ENCODE results near the gene UBC. TPM values are rescaled to one million over a fixed set of nuclear protein-coding genes. Genes with fewer than 3 reads are reported as not detected.

The UBC gene
- total and polyA plus RNA-seq, 9 of the 15 experiments (the other 6 are each of a cell fraction or from before 2014, with no cell fraction given) = 533 to 1,153 (median 813) TPM

DNA sequence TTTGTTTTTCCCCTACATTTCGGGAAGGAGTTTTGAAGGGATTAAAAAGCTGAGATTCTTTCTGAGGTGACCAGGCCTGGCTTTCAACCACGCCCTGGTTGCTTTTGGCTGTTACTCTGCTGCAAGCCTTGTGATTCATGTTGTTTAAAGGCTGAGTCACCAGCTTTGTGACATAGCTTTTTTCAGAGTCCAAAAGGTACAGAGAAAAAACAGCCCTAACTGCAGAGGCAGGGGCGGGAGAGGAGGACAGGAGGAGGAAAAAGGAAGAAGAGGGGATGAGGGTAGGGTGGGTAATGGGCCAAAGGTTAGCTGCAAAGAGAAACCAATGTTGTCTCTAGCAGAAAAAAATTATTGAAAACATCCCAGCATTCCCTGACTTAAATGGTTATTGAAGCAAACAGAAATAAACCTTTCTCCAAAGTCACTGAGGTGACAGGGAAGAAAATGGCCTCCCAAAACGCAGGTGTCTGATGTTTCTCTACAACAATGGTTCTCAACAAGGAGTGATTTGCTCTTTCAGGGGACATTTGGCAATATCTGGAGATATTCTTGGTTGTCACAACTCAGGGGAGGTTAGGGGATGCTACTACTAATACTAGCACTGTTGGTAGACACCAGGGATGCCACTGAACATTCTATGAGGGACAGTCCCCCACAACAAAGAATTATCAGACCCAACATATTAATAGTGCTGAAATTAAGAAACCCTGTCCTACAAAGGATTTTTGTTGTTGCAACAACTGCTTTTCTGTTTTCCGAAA is 2.1 kb upstream of the UBC start (continued):
- TF ChIP-seq, protein P1, sequence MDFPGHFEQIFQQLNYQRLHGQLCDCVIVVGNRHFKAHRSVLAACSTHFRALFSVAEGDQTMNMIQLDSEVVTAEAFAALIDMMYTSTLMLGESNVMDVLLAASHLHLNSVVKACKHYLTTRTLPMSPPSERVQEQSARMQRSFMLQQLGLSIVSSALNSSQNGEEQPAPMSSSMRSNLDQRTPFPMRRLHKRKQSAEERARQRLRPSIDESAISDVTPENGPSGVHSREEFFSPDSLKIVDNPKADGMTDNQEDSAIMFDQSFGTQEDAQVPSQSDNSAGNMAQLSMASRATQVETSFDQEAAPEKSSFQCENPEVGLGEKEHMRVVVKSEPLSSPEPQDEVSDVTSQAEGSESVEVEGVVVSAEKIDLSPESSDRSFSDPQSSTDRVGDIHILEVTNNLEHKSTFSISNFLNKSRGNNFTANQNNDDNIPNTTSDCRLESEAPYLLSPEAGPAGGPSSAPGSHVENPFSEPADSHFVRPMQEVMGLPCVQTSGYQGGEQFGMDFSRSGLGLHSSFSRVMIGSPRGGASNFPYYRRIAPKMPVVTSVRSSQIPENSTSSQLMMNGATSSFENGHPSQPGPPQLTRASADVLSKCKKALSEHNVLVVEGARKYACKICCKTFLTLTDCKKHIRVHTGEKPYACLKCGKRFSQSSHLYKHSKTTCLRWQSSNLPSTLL (IDR thresholded peaks at IDR 0.05) = no peak
- TF ChIP-seq, protein P2, sequence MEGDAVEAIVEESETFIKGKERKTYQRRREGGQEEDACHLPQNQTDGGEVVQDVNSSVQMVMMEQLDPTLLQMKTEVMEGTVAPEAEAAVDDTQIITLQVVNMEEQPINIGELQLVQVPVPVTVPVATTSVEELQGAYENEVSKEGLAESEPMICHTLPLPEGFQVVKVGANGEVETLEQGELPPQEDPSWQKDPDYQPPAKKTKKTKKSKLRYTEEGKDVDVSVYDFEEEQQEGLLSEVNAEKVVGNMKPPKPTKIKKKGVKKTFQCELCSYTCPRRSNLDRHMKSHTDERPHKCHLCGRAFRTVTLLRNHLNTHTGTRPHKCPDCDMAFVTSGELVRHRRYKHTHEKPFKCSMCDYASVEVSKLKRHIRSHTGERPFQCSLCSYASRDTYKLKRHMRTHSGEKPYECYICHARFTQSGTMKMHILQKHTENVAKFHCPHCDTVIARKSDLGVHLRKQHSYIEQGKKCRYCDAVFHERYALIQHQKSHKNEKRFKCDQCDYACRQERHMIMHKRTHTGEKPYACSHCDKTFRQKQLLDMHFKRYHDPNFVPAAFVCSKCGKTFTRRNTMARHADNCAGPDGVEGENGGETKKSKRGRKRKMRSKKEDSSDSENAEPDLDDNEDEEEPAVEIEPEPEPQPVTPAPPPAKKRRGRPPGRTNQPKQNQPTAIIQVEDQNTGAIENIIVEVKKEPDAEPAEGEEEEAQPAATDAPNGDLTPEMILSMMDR (IDR thresholded peaks at IDR 0.05 in 2 of 3, conservative IDR thresholded peaks at IDR 0.05 in 1 of 3; ENCODE audit: insufficient read depth in 2 of 3, low read depth in 1 of 3, low read length in 3 of 3) = no peak
- no peak for TF ChIP-seq FOXP1 (CRISPR knock-in tag; IDR thresholded peaks at IDR 0.05)
- TF ChIP-seq, protein P3, sequence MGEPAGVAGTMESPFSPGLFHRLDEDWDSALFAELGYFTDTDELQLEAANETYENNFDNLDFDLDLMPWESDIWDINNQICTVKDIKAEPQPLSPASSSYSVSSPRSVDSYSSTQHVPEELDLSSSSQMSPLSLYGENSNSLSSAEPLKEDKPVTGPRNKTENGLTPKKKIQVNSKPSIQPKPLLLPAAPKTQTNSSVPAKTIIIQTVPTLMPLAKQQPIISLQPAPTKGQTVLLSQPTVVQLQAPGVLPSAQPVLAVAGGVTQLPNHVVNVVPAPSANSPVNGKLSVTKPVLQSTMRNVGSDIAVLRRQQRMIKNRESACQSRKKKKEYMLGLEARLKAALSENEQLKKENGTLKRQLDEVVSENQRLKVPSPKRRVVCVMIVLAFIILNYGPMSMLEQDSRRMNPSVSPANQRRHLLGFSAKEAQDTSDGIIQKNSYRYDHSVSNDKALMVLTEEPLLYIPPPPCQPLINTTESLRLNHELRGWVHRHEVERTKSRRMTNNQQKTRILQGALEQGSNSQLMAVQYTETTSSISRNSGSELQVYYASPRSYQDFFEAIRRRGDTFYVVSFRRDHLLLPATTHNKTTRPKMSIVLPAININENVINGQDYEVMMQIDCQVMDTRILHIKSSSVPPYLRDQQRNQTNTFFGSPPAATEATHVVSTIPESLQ (CRISPR knock-in tag; IDR thresholded peaks at IDR 0.05) = no peak
- peak; percentile 62 for TF ChIP-seq POLR2A (conservative IDR thresholded peaks at IDR 0.05)
- TF ChIP-seq BACH1 (tag; IDR thresholded peaks at IDR 0.05) = peak; percentile 14; the same call in 1 of the 2 replicates
- no peak for TF ChIP-seq MYBL2 (IDR thresholded peaks at IDR 0.05; ENCODE audit: low read depth)
- no peak for TF ChIP-seq MYBL2 (CRISPR knock-in tag; IDR thresholded peaks at IDR 0.05; ENCODE audit: borderline replicate concordance)
- TF ChIP-seq ASH1L (IDR thresholded peaks at IDR 0.05; ENCODE audit: borderline replicate concordance, low read depth, partially characterized antibody) = no peak
- no peak for TF ChIP-seq XRCC3 (IDR thresholded peaks at IDR 0.05)
- TF ChIP-seq RAD21 (CRISPR knock-in tag; conservative IDR thresholded peaks at IDR 0.05 in 1 of 2, IDR thresholded peaks at IDR 0.05 in 1 of 2) = no peak
- TF ChIP-seq, protein P4, sequence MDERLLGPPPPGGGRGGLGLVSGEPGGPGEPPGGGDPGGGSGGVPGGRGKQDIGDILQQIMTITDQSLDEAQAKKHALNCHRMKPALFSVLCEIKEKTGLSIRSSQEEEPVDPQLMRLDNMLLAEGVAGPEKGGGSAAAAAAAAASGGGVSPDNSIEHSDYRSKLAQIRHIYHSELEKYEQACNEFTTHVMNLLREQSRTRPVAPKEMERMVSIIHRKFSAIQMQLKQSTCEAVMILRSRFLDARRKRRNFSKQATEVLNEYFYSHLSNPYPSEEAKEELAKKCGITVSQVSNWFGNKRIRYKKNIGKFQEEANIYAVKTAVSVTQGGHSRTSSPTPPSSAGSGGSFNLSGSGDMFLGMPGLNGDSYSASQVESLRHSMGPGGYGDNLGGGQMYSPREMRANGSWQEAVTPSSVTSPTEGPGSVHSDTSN (CRISPR knock-in tag; IDR thresholded peaks at IDR 0.05; ENCODE audit: low read depth) = no peak
- TF ChIP-seq, protein P4 (tag; conservative IDR thresholded peaks at IDR 0.05; ENCODE audit: low read depth) = peak; percentile 64; the same call in 1 of the 2 replicates
- TF ChIP-seq RHOXF2B (CRISPR knock-in tag; conservative IDR thresholded peaks at IDR 0.05) = no peak
- TF ChIP-seq STAT5A (IDR thresholded peaks at IDR 0.05; ENCODE audit: borderline replicate concordance, low read length) = no peak
- TF ChIP-seq, protein P5, sequence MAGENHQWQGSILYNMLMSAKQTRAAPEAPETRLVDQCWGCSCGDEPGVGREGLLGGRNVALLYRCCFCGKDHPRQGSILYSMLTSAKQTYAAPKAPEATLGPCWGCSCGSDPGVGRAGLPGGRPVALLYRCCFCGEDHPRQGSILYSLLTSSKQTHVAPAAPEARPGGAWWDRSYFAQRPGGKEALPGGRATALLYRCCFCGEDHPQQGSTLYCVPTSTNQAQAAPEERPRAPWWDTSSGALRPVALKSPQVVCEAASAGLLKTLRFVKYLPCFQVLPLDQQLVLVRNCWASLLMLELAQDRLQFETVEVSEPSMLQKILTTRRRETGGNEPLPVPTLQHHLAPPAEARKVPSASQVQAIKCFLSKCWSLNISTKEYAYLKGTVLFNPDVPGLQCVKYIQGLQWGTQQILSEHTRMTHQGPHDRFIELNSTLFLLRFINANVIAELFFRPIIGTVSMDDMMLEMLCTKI (IDR thresholded peaks at IDR 0.05; ENCODE audit: partially characterized antibody) = no peak
- TF ChIP-seq ZNF431 (CRISPR knock-in tag; IDR thresholded peaks at IDR 0.05) = no peak
- TF ChIP-seq CBFA2T3 (IDR thresholded peaks at IDR 0.05) = peak; percentile 15; the same call in 1 of the 2 replicates

All from K562 (cell line).